Motor neuron (in vitro differentiated cells): ENCODE measurements around the gene LARP4. TPM values are rescaled to one million over a fixed set of nuclear protein-coding genes. Genes with fewer than 3 reads are reported as not detected.
A peak's percentile ranks its signal among the peaks of the same experiment; 100 is the strongest.
"Not testable (repeated sequence)": the region's sequence is repeated elsewhere in the genome, so short reads cannot be mapped to it uniquely, and the experiment has no call there.

Experiments used
- ATAC-seq, 8 experiments: fragments of 200-7000 bp; cut with Tn5 transposase; replicated peaks in 6 of 8; 2 replicates each; pipeline ENCODE4 v1.8.0; 2021; ENCODE audit warnings: mild to moderate bottlenecking in 8 of 8, moderate library complexity in 8 of 8
- H3K27ac ChIP-seq, 2 donors: fragments of 250-450 bp; sonication (Bioruptor Pico); 2 replicates each; pipeline ENCODE4 v1.9.0; 2021; ENCODE audit warnings: antibody characterized with exemption in 2 of 2, mild to moderate bottlenecking in 2 of 2, moderate library complexity in 1 of 2
- H3K4me1 ChIP-seq, 2 donors: fragments of 250-450 bp; sonication (Bioruptor Pico); replicated peaks in 1 of 2; 2 replicates each; pipeline ENCODE4 v1.6.1; 2021; ENCODE audit warnings: antibody characterized with exemption in 2 of 2, mild to moderate bottlenecking in 2 of 2, moderate library complexity in 1 of 2
- H3K4me3 ChIP-seq, 5 donors: fragments of 250-450 bp; sonication (Bioruptor Pico); 2 replicates each; pipeline ENCODE4 v1.9.0; 2021; ENCODE audit warnings: antibody characterized with exemption in 5 of 5, mild to moderate bottlenecking in 5 of 5, moderate library complexity in 4 of 5
- WGBS, 10 experiments: fragments of 450-650 bp; shearing (Covaris generic); methylation state at CpG; one replicate each; pipeline ENCODE4 v1.0.0; 2022; 5-methylcytosine and 5-hydroxymethylcytosine counted together
- in situ Hi-C, 9 experiments: fragments of 400-800 bp; cut with MboI; loops; one replicate each; pipeline ENCODE4 v1.15.0; 2021; ENCODE audit warnings: low sequenced_read_pairs in 9 of 9, low pct_unique_long_range_greater_than_20kb in 2 of 9; ENCODE audit not compliant: unreplicated experiment in 9 of 9
- total RNA-seq, 8 experiments: library from RNA; unstranded; fragments of 300-600 nt; gene quantifications; 2 replicates each; pipeline versions ENCODE4 v1.2.3 to v1.2.4, GENCODE V29; 2022

The LARP4 gene
- total RNA-seq, 8 experiments from 2014 or later = 17.4 to 73.1 (median 29.8) TPM

- Histone ChIP-seq H3K4me3 (no peak overlapping the region), H3K4me1 (peaks cover 0 to 10% of the 10 kb centered on the region in 2 donors), H3K27ac (no peak overlapping the region)
- in situ Hi-C loops = no loop called here
- ATAC-seq = peak in 7 of 8 experiments; percentile 22 to 97 (median 64)
- 0 to 100% (median 35%) methylated on average over 1 to 5 of the region's 5 CpGs; no CpG with 5 or more reads in 2 of the 10 experiments for WGBS, 10 experiments
Observed at GRCh38 chr12:50387487-50387886, 13.2 kb upstream of the LARP4 start.

- no peak for ATAC-seq
- H3K4me3 ChIP-seq = no peak overlapping the region
- no peak overlapping the region for H3K27ac ChIP-seq
- H3K4me1 ChIP-seq = peaks cover 0 to 10% of the 10 kb centered on the region in 2 donors
- 0 to 91% (median 58%) methylated on average over 1 to 7 of the region's 7 CpGs; no CpG with 5 or more reads in 4 of the 10 experiments for WGBS, 10 experiments
- in situ Hi-C loops = no loop called here
Observed at GRCh38 chr12:50387972-50388478, 12.7 kb upstream of the LARP4 start.

GRCh38 chr12:50388793-50389192 is 11.9 kb upstream of the LARP4 start:
- H3K4me3 ChIP-seq, ATAC-seq, H3K27ac ChIP-seq, in situ Hi-C loops: not testable (repeated sequence)
- WGBS, 10 experiments = 77 to 100% (median 95%) methylated on average over 1 to 10 of the region's 10 CpGs; no CpG with 5 or more reads in 1 of the 10 experiments
- H3K4me1 ChIP-seq = peaks cover 0 to 10% of the 10 kb centered on the region in 2 donors

- H3K27ac ChIP-seq = no peak overlapping the region
- H3K4me1 ChIP-seq = peaks cover 0 to 10% of the 10 kb centered on the region in 2 donors
- ATAC-seq = peak in 2 of 8 experiments; percentile 68 to 84
- H3K4me3 ChIP-seq = no peak overlapping the region
- in situ Hi-C loops = no loop called here
- WGBS, 10 experiments = 0 to 90% (median 40%) methylated on average over 1 to 3 of the region's 3 CpGs; no CpG with 5 or more reads in 5 of the 10 experiments
Observed at GRCh38 chr12:50390316-50390741, 10.4 kb upstream of the LARP4 start.

GRCh38 chr12:50394469-50395029 is 6.1 kb upstream of the LARP4 start:
- Histone ChIP-seq H3K4me3 (no peak overlapping the region), H3K27ac (no peak overlapping the region), H3K4me1 (no peaks in the 10 kb centered on the region)
- WGBS, 10 experiments = 50 to 100% (median 90%) methylated on average over 1 to 4 of the region's 4 CpGs; no CpG with 5 or more reads in 2 of the 10 experiments
- in situ Hi-C loops = no loop called here
- no peak for ATAC-seq

- 80 to 100% (median 100%) methylated on average over 1 to 3 of the region's 3 CpGs; no CpG with 5 or more reads in 2 of the 10 experiments for WGBS, 10 experiments
- H3K27ac ChIP-seq = no peak overlapping the region
- ATAC-seq = no peak
- peaks cover 0 to under 1% of the 10 kb centered on the region in 2 donors for H3K4me1 ChIP-seq
- in situ Hi-C loops = no loop called here
- no peak overlapping the region for H3K4me3 ChIP-seq
Observed at GRCh38 chr12:50397117-50397650, 3.5 kb upstream of the LARP4 start.

- Histone ChIP-seq H3K27ac (no peak overlapping the region), H3K4me1 (peaks cover 0 to 12% of the 10 kb centered on the region in 2 donors), H3K4me3 (no peak overlapping the region)
- ATAC-seq = no peak
- WGBS, 10 experiments = 75 to 100% (median 92%) methylated on average over 2 to 4 of the region's 4 CpGs
- in situ Hi-C loops = no loop called here
Observed at GRCh38 chr12:50398931-50399330, 1.8 kb upstream of the LARP4 start.

- H3K4me3 ChIP-seq = peak overlapping the region; percentile 48 to 72 (median 58)
- in situ Hi-C loops = no loop called here
- WGBS, 10 experiments = 0 to 30% (median 13%) methylated on average over 3 to 8 of the region's 8 CpGs; no CpG with 5 or more reads in 1 of the 10 experiments
- ATAC-seq = no peak
- peak overlapping the region; percentile 67 to 81 for H3K27ac ChIP-seq
- H3K4me1 ChIP-seq = peaks cover 0 to 12% of the 10 kb centered on the region in 2 donors
Observed at GRCh38 chr12:50400104-50400637, 514 bp upstream of the LARP4 start.

GRCh38 chr12:50401500-50402081 is 906 bp downstream of the LARP4 start:
- Histone ChIP-seq H3K4me3 (peak overlapping the region; percentile 48 to 72 (median 58)), H3K27ac (peak overlapping the region; percentile 65 to 81), H3K4me1 (peaks cover 0 to 12% of the 10 kb centered on the region in 2 donors)
- WGBS, 10 experiments = 0 to 5% (median 1%) methylated on average over 2 to 16 of the region's 16 CpGs
- ATAC-seq = peak in 2 of 8 experiments; percentile 1 to 2
- in situ Hi-C loops = no loop called here

- ATAC-seq = no peak
- peak overlapping the region; percentile 48 to 72 (median 58) for H3K4me3 ChIP-seq
- in situ Hi-C loops = no loop called here
- H3K27ac ChIP-seq = no peak overlapping the region
- WGBS, 10 experiments = 13 to 46% (median 29%) methylated on average over 3 to 7 of the region's 7 CpGs
- H3K4me1 ChIP-seq = peaks cover 0 to 12% of the 10 kb centered on the region in 2 donors
Observed at GRCh38 chr12:50402264-50403000, 1.7 kb downstream of the LARP4 start.

GRCh38 chr12:50403001-50403440 is 2.3 kb downstream of the LARP4 start:
- peak overlapping the region in 3 of 5 donors; percentile 50 to 72 (median 65) for H3K4me3 ChIP-seq
- ATAC-seq = no peak
- WGBS, 10 experiments = 36 to 90% (median 53%) methylated on average over 1 to 3 of the region's 3 CpGs
- in situ Hi-C loops = no loop called here
- no peak overlapping the region for H3K27ac ChIP-seq
- H3K4me1 ChIP-seq = peaks cover 0 to 12% of the 10 kb centered on the region in 2 donors

GRCh38 chr12:50404307-50404706 is 3.6 kb downstream of the LARP4 start:
- in situ Hi-C loops = no loop called here
- Histone ChIP-seq H3K4me3 (no peak overlapping the region), H3K27ac (no peak overlapping the region), H3K4me1 (peaks cover 0 to 12% of the 10 kb centered on the region in 2 donors)
- 88 to 100% (median 97%) methylated on average over 1 to 8 of the region's 8 CpGs; no CpG with 5 or more reads in 4 of the 10 experiments for WGBS, 10 experiments
- ATAC-seq = no peak
